GM12865 (cell line): Measurements from ENCODE around the gene DYNC2I2.
A peak's percentile ranks its signal among the peaks of the same experiment; 100 is the strongest.

Experiments used
- DNase-seq: peaks from one replicate; pipeline ENCODE4 v3.0.0; 2010; ENCODE audit warnings: low read depth
- H3K4me3 ChIP-seq: 2 replicates; pipeline ENCODE4 v1.5.1; 2011; ENCODE audit warnings: mild to moderate bottlenecking, low read depth, low read length, control low read depth
- CTCF ChIP-seq: IDR thresholded peaks from 2 replicates; pipeline ENCODE4 v1.5.1; 2011; ENCODE audit warnings: low read length, control low read depth, low read depth, inconsistent platforms; ENCODE audit not compliant: insufficient read depth; ENCODE audit errors: missing control alignments

Gene DYNC2I2

DNA sequence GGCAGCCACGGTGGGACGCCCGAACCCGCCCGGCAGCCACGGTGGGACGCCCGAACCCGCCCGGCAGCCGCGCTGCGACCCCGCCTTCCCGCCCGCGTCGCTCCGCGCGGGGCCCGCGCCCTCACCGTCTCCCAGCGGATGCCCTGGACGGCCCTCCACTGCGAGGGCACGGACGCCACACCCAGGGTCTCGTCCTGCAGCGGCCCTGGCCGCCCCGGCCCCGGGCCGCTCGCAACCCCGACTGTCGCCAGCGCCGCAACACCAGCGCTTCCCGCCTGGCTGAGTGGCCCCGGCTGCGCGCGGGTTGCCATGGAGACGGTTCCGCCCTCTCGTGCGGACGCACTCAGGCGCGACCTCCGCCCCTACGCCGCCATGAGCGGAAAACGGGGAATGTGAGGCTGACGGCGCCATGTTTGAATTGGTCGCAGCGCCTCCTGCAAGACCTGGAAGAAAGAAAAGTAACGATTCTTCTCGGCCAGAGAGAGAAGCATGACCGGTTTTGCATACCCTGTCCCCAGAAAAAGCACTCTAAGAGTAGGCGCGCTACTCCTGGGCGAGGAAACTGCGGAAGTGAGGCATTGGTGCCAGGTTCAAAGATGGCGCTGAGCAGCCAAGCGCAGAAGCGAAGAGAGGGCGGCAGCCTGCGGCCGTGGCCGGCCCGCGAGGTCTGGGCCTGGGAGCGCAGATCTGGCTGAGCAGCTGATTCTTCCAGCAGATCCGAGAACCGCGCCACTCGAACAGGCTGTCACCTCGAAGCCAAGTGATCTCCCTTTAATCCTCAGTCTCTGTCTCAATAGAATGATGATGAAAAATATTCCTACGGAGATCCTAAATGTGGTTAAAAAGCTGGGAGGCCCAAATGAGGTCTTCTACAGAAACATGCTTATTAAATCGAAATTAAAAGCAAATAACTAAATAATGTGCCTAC, at the start of gene DYNC2I2:
Gene DYNC2I2 (minus strand): TSS at position 432 of the 928 bp plus-strand sequence. CDS start 121 bp downstream, at position 311.
- TF ChIP-seq CTCF: no peak
- peak; percentile 93 for DNase-seq
- H3K4me3 ChIP-seq: peak within 1 kb of the TSS; percentile 77

GRCh38 chr9:128706045-128706444, 49.4 kb upstream of the DYNC2I2 start:
- TF ChIP-seq CTCF: no peak
- DNase-seq: no peak
- H3K4me3 ChIP-seq: no peak overlapping the region

GRCh38 chr9:128705051-128705965, 48.7 kb upstream of the DYNC2I2 start:
- no peak overlapping the region for H3K4me3 ChIP-seq
- TF ChIP-seq CTCF: no peak
- DNase-seq: no peak

GRCh38 chr9:128704356-128704670, 47.7 kb upstream of the DYNC2I2 start:
- no peak for TF ChIP-seq CTCF
- no peak for DNase-seq

GRCh38 chr9:128703616-128704355, 47.1 kb upstream of the DYNC2I2 start:
- TF ChIP-seq CTCF: no peak
- H3K4me3 ChIP-seq: no peak overlapping the region
- no peak for DNase-seq

More at GRCh38 chr9:128704356-128704670, 47.7 kb upstream of the DYNC2I2 start:
- H3K4me3 ChIP-seq: no peak overlapping the region

DNA sequence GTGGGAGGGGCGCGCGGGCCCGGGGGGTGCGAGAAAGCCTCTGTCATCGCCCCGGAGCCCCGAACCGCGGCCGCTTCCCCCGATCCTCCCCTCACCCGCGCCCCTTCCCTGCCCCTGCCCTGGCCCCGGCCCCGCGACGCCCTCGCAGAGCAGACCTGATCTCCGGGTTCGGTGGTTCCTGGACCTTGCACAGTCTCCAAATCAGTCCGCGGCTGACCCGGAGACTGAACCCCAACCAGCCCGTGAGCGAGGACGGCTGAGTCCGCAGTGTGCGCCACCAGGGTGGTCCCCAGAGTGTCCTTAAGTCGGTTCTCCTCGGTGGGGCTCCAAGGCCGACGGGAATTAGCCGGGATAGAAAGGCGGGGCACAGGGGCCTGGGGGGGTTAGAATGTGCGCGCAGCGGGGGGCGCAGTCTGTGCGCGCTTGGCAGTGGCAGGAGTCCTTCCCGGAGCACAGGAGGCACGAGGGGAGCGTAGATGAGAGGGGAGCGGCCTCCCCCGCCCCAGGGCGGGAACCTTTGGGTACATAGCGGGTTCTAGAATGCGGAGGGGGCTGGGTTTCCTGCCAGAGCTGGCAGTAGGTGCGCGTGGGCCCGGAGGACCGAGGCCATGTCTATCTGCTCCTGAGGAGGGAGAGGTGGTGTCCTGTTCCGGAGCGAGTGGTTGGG, 46.4 kb upstream of the DYNC2I2 start:
- no peak for DNase-seq
- no peak for TF ChIP-seq CTCF
- peak overlapping the region; percentile 72 for H3K4me3 ChIP-seq
